Suprapubic skin (tissue), 4 donors: ENCODE data around the gene RUFY1. TPM values are rescaled to one million over a fixed set of nuclear protein-coding genes. Genes with fewer than 3 reads are reported as not detected.
"Not testable (repeated sequence)": the region's sequence is repeated elsewhere in the genome, so short reads cannot be mapped to it uniquely, and the experiment has no call there.

ENCODE experiments used
- DNase-seq, 2 donors: peaks; one replicate each; pipeline ENCODE4 v3.0.0-alpha.2; 2019; ENCODE audit warnings: low spot score in 2 of 2
- H3K27ac ChIP-seq: fragments of 200-600 bp; sonication (generic); one replicate; pipeline ENCODE4 v1.5.1; 2019
- H3K27me3 ChIP-seq: fragments of 200-600 bp; sonication (generic); one replicate; pipeline ENCODE4 v1.5.1; 2019
- H3K36me3 ChIP-seq: fragments of 200-600 bp; sonication (generic); one replicate; pipeline ENCODE4 v1.5.1; 2019
- H3K4me1 ChIP-seq: fragments of 200-600 bp; sonication (generic); one replicate; pipeline ENCODE4 v1.5.1; 2019
- H3K4me3 ChIP-seq: fragments of 200-600 bp; sonication (generic); one replicate; pipeline ENCODE4 v1.5.1; 2019; ENCODE audit warnings: mild to moderate bottlenecking
- H3K9me3 ChIP-seq: fragments of 200-600 bp; sonication (generic); one replicate; pipeline ENCODE4 v1.5.1; 2019
- CTCF ChIP-seq, 2 donors: fragments of 200-600 bp in 1 of 2; fragments of 450-650 bp in 1 of 2; sonication (generic) in 1 of 2; IDR thresholded peaks; one replicate each; pipeline ENCODE4 v1.5.1; 2016 to 2019; ENCODE audit warnings: antibody characterized with exemption in 2 of 2, mild to moderate bottlenecking in 1 of 2, moderate library complexity in 1 of 2
- EP300 ChIP-seq: sonication (generic); formaldehyde crosslinking; IDR thresholded peaks from one replicate; pipeline ENCODE4 v1.6.1; 2017; ENCODE audit warnings: antibody characterized with exemption
- POLR2A ChIP-seq, 2 donors: fragments of 450-650 bp; IDR thresholded peaks; one replicate each; pipeline ENCODE4 v1.6.1; 2017; ENCODE audit warnings: antibody characterized with exemption in 2 of 2, mild to moderate bottlenecking in 2 of 2, moderate library complexity in 2 of 2
- POLR2AphosphoS5 ChIP-seq, 3 donors: sonication (generic); formaldehyde crosslinking; IDR thresholded peaks; one replicate each; pipeline ENCODE4 v1.6.1; 2017; ENCODE audit warnings: antibody characterized with exemption in 3 of 3
- WGBS: methylation state at CpG from one replicate; pipeline ENCODE4 v1.1.5; 2018; 5-methylcytosine and 5-hydroxymethylcytosine counted together
- total RNA-seq, 4 donors: library from RNA; depleted of rRNA; stranded (reverse); fragments of >200 nt; gene quantifications; one replicate each; pipeline ENCODE4 v1.1.0, GENCODE V29; 2016

RUFY1 gene
- total RNA-seq, 4 donors from 2014 or later = 37.8 to 61.3 (median 55.0) TPM

GRCh38 chr5:179534431-179534830 lies 15.9 kb upstream of the RUFY1 start:
- H3K4me1 ChIP-seq = peaks cover 10% of the 10 kb centered on the region
- H3K27ac ChIP-seq = no peak overlapping the region
- no peak overlapping the region for H3K4me3 ChIP-seq
- DNase-seq = peak in 1 of 2 donors; percentile 13
- no peaks in the 10 kb centered on the region for H3K27me3 ChIP-seq
- TF ChIP-seq POLR2A (IDR thresholded peaks at IDR 0.05) (no peak), CTCF (IDR thresholded peaks at IDR 0.05) (no peak), POLR2AphosphoS5 (IDR thresholded peaks at IDR 0.05) (no peak), EP300 (no peak)
- H3K36me3 ChIP-seq = no peaks in the 10 kb centered on the region
- no peaks in the 10 kb centered on the region for H3K9me3 ChIP-seq
- WGBS = 90% methylated on average over 12 of the region's 12 CpGs

- no peak for DNase-seq
- Histone ChIP-seq H3K4me3 (no peak overlapping the region), H3K4me1 (no peaks in the 10 kb centered on the region), H3K27ac (no peak overlapping the region), H3K36me3 (no peaks in the 10 kb centered on the region), H3K27me3 (no peaks in the 10 kb centered on the region), H3K9me3 (no peaks in the 10 kb centered on the region)
- 59% methylated on average over 6 of the region's 6 CpGs for WGBS
- TF ChIP-seq CTCF (IDR thresholded peaks at IDR 0.05) = no peak
- TF ChIP-seq POLR2A (IDR thresholded peaks at IDR 0.05) = no peak
- no peak for TF ChIP-seq EP300
- no peak for TF ChIP-seq POLR2AphosphoS5 (IDR thresholded peaks at IDR 0.05)
Measured at GRCh38 chr5:179536676-179537075, 13.7 kb upstream of the RUFY1 start.

GRCh38 chr5:179542170-179542569 lies 8.2 kb upstream of the RUFY1 start:
- no peak for DNase-seq
- H3K4me3 ChIP-seq = no peak overlapping the region
- H3K36me3 ChIP-seq = no peaks in the 10 kb centered on the region
- WGBS = 86% methylated on average over 7 of the region's 7 CpGs
- no peaks in the 10 kb centered on the region for H3K4me1 ChIP-seq
- H3K27ac ChIP-seq = no peak overlapping the region
- no peaks in the 10 kb centered on the region for H3K27me3 ChIP-seq
- TF ChIP-seq EP300 = no peak
- no peak for TF ChIP-seq CTCF (IDR thresholded peaks at IDR 0.05)
- no peak for TF ChIP-seq POLR2AphosphoS5 (IDR thresholded peaks at IDR 0.05)
- TF ChIP-seq POLR2A (IDR thresholded peaks at IDR 0.05) = no peak
- H3K9me3 ChIP-seq = no peaks in the 10 kb centered on the region

GRCh38 chr5:179543275-179543674 lies 7.1 kb upstream of the RUFY1 start:
- not testable (repeated sequence) for H3K9me3 ChIP-seq, H3K27ac ChIP-seq, H3K4me3 ChIP-seq, H3K27me3 ChIP-seq, H3K4me1 ChIP-seq, H3K36me3 ChIP-seq
- 92% methylated on average over 15 of the region's 15 CpGs for WGBS
- DNase-seq = peak in 1 of 2 donors; percentile 18

GRCh38 chr5:179553006-179553405 lies 2.7 kb downstream of the RUFY1 start:
- peak in 1 of 2 donors; percentile 74 for DNase-seq
- TF ChIP-seq EP300 = no peak
- no peak for TF ChIP-seq CTCF (IDR thresholded peaks at IDR 0.05)
- TF ChIP-seq POLR2AphosphoS5 (IDR thresholded peaks at IDR 0.05) = no peak
- no peak for TF ChIP-seq POLR2A (IDR thresholded peaks at IDR 0.05)
- Histone ChIP-seq H3K27ac (peak overlapping the region; percentile 10), H3K4me3 (no peak overlapping the region), H3K9me3 (no peaks in the 10 kb centered on the region), H3K27me3 (no peaks in the 10 kb centered on the region), H3K4me1 (peaks cover 44% of the 10 kb centered on the region), H3K36me3 (no peaks in the 10 kb centered on the region)
- 91% methylated on average over 4 of the region's 4 CpGs for WGBS

- peak in 1 of 2 donors; percentile 44 for DNase-seq
- Histone ChIP-seq H3K27me3 (no peaks in the 10 kb centered on the region), H3K27ac (peak overlapping the region; percentile 60), H3K4me3 (no peak overlapping the region), H3K36me3 (no peaks in the 10 kb centered on the region), H3K9me3 (no peaks in the 10 kb centered on the region), H3K4me1 (peaks cover 50% of the 10 kb centered on the region)
- WGBS = 56% methylated on average over 7 of the region's 7 CpGs
- TF ChIP-seq EP300 (no peak), CTCF (IDR thresholded peaks at IDR 0.05) (no peak), POLR2A (IDR thresholded peaks at IDR 0.05) (no peak), POLR2AphosphoS5 (IDR thresholded peaks at IDR 0.05) (no peak)
Measured at GRCh38 chr5:179553875-179554274, 3.5 kb downstream of the RUFY1 start.
